Stimulated activated CD8-positive, alpha-beta memory T cell treated with anti-CD3 and anti-CD28 coated beads, Interleukin-7, amount 100 ng/mL, for 4 hours (primary cell): ENCODE data around the gene CTDSP2.
"Not testable (repeated sequence)": the region's sequence is repeated elsewhere in the genome, so short reads cannot be mapped to it uniquely, and the experiment has no call there.

Experiments used
- DNase-seq, 2 donors: peaks; one replicate each; pipeline ENCODE4 v3.0.0-alpha.2; 2020; ENCODE audit warnings: low read depth in 2 of 2

The CTDSP2 gene

DNA sequence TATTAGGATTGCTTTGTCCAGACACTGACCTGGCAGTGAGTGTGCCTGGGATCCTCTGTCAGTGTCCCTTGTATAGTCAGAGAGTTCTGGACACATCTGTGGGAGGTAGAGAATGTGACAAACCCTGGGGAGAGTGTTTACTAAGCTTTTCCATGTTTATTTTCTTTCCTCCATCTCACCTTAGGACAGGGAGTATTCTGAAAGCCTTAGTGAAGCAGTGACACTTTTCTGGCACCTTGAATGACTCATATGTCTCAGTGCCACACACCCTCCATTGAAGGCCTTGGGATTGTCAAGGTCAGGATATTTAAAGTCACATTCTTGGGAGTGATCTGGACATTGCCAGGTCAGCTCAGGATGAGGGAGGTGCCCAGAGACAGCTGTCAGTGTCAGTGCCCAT is 34.9 kb upstream of the CTDSP2 start:
- DNase-seq: no peak

DNA sequence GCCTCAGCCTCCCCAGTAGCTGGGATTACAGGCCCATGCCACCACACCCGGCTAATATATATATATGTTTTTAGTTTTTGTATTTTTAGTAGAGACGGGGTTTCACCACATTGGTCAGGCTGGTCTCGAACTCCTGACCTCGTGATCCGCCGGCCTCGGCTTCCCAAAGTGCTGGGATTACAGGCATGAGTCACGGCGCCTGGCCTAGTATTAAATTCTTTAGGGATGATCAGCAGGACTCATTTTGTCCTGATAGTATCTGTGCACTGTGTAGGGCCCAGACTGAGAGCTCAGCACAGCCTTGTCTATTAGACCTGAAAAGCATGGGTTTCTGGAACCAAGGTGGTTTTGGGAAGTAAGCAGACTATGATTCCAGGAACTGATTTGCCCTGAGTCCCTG is 34.5 kb upstream of the CTDSP2 start:
- DNase-seq: not testable (repeated sequence)

DNA sequence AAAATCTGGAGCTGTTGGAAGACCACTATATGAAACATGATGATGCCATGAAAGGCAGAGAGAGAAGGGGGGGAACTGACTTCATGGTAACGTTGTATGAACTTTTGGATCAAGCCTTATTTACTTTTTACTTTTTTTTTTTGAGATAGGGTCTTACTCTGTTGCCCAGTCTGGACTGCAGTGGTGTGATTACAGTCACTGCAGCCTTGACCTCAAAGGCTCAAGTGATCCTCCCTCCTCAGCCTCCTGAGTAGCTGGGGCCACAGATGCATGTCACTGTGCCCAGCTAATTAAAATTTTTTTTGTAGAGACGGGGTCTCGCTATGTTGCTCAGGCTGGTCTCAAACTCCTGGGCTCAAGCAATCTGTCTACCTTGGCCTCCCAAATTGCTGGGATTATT is 31.3 kb upstream of the CTDSP2 start:
- no peak for DNase-seq

DNA sequence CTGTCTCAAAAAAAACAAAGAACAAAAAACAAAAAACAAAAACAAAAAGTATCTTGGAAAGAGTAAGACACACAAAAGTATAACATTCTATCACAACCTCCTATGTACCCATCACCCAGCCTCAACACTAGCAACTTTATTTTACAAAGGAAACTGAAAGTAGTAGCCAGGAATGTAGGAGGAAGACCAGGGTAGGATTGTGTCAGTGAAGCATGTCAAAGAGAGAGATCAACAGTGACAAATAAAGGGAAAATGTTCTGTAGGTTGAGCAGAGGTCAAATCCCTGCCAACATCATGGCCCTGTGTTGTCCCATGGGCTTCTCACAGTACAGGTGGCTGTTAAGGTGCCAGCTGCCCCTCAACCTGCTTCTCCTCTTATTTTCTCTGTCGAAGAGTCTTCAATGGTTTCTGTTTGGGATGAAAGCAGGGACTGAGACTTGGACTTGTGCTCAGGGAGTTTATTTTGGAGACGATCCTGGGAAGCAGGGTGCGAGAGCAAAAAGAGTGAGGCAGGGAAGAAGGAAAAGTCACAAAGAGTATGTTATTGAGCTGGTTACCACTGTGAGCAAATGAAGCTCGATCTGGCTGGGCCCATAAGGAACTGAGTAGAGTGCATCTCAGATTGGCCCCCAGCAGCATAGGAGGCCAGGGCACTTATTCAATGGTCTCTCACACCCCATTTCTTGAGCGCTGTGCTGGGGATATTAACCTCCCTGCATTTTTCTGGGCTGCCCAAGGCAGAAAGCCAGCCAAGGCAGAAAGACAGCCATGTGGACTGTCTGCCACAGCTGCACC is 29.4 kb upstream of the CTDSP2 start:
- DNase-seq: no peak

DNA sequence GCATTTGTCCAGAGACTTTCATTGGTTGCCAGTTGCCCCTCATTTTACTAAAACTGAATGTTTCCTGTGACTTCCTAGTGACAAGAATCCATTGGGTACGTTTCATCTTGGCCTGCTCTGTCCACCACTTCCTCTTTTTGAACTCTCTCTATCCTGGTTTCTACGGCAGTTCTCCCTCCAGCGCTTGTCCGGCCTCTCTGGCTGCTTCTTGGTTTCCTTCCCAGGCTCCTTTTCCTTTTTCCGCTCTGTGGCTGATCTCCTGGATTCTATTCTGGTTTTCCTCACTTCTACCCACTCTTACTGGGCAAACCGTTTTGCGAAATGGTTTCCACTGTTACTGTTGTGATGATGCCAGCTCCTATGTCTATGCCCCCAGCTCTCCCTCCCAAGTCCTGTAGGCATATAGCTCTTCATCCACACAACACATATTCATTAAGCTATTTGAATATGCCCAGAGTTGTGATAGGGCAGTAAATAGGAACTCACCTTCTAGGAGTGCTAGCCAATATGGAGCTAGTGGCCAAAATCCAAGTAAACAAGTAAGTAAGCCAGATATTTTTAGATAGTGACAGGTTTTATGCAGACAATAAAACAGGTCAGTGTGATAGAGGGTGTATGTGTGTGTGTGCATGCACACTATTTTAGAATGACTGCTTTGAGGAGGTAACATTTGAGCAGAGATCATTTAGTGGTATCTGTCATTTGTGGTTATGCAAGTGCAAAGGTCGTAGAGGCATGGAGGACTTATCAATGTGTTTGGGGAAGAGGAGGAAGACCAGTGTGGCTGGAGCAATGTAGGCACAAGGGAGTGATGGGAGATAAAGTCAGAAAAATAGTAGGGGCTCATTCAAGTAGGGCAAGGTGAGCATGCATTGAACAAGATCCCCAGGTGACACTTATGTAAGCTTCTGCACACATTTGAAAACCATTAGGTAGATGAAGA is 27.9 kb upstream of the CTDSP2 start:
- DNase-seq: no peak

DNA sequence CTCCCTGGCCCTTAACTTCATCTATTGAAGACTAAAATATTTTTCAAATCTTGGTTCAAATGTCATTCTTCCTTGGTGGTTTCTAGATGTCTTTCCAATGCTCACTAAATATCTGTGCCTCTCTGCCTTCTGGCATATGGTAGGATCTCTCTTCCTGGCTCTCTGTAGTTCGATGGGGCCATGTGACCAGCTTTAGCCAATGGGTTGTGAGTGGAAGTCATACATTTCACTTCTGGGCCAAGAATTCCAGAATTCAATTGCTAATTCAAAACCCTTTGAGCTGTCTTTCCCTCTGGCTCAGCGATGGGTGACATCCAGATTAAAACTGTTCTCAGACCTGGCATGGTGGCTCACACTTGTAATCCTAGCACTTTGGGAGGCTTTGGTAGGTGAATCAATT is 25.8 kb upstream of the CTDSP2 start:
- DNase-seq: no peak

DNA sequence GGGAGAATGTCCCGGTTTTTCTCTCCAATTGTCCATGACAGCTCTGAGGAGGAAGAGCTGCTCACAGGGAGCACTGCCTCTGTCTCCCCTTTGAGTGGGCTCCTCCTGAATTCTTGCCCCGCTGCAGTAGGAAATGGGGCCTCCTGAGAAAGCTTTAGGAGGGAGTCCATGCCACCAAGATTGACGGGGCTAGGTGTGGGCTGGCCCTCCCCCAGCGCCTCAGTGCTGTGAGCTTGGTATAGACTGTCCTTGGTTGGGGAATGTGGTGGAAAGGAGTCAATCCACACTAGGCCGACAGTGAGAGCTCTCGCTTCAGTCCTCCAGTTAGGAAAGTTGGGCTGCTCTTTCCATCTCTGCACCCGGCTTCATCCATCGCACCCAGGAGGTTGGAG is 23.4 kb upstream of the CTDSP2 start:
- DNase-seq: no peak

DNA sequence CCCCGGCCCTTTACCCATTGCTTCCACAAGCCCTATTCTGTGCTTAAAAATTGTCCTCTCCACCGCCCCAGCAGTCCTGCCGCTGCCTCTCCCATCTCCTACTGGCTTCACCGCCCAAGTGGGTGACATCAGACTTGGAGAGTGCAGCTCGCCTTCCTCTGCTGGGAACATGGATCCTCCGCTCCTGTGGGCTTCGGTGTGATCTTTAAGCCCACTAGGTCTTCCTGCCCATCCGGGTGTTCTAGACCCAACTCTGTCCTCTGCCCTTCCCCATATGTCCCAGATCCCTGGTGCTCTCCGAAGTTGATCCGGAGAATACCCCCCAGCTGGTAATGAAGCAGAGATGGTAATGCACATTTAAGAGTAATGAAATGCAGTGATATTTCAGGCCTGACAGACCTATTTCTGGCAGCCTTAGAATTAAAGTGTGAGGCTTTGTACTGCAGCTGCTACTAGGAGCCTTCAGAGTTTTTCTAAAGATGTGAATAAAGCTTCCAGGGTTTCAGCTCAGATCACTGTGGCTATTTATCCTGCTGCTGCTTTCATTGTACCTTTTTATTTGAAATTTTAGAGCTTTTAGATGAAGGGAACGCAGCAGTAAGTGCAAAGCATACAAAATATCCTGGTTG is 22.9 kb upstream of the CTDSP2 start:
- DNase-seq: no peak

DNA sequence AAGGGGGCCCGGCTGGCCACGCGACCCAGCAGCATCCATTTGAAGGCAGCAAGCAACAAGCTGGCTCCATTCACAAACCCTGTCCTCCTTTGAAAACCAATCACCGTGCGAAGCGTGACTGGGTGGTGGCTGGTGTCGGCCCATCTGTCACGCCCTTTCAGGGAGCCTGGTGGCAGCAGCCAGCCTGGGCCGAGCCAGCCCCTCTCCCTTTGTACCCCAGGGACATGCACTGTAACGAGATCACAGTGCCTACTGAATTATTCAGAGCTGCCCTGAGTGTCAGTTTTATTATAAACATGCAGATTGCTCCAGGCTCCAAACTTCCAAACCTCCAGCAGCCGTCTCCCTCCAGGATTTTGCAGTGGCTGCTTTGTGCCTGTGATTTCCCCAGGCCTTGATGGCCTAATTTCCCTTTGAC is 22.3 kb upstream of the CTDSP2 start:
- DNase-seq: no peak

DNA sequence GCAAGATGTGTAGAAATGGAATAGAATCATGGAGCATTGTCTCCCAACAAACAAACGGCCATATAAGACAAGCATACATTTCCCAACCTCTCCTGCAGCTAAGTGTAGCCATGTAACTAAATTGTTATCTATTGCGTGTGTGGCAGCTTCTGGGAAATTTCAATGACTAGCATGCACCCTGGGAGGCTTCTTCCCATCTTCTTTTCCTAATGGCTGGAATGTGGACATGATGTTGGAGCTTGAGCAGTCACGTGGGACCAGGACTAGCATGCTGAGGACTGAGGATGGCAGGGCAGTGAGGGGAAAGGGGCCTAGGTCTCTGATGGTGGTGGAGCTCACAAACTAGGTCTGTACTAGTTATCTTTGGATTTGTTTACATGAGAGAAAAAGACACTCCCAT is 21.7 kb upstream of the CTDSP2 start:
- DNase-seq: no peak

DNA sequence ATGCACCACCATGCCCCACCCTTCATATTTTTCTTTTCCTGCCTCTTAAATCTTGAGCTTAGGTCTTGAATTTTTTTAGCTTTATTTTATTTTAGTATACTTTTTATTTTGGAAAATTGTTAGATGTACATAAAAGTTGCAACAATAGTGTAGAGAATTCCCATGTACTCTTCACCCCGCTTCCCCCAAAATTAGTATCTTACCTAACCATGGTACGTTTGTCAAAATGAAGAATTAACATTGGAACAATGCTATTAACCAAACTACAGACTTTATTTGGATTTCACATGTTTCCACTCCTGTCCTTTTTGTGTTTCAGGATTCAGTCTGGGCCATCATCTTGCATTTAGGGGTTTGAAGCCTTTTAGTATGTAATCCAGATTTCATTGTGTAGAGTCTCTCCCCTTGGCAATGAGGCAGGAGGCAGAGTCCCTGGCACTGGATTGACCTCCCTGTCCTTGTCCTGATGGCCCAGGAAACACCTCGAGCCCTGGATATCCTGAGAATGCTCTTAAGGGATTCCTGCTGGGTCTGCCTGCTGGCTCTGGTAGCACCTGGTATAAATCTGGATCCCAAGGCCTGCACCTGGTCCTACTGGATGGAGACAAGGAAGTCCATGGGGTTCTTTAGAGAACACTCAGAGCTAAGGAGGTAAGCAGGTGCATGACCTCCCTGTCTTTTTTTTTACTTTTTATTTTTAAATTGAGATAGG is 19.9 kb upstream of the CTDSP2 start:
- DNase-seq: no peak

DNA sequence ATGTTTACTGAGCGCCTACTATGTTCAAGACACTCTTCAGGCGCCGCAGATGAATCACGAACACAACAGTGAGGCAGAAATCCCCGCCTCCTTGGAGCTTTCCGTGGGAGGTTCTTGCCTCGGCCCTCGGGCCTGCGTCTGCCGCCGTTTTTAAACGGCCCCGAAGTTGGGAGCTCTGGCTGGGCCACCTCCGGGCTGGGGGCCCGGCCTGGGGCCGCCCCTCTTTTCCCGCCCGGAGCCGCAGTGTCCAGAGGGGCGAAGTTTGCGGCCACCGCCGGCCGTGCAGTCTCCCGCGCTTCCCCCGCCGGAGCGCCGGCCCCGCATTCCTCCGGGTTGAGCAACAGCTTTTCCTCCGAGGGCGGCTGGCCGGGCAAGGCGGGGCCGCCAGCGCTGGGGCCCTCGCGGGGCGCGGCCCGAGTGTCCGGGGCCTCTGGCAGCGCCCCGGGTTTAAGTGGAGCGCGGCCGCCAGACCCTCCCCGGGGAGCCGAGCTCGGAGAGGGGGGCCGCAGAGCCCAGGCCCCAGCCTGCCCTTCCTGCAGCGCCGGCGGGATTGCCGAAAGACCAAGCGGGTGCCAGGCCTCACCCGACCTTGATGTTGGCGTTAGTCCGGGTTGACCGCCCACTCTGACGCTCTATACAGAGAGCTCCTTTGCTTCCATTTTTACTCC is 18.7 kb upstream of the CTDSP2 start:
- peak in 1 of 2 donors; percentile 58 for DNase-seq

DNA sequence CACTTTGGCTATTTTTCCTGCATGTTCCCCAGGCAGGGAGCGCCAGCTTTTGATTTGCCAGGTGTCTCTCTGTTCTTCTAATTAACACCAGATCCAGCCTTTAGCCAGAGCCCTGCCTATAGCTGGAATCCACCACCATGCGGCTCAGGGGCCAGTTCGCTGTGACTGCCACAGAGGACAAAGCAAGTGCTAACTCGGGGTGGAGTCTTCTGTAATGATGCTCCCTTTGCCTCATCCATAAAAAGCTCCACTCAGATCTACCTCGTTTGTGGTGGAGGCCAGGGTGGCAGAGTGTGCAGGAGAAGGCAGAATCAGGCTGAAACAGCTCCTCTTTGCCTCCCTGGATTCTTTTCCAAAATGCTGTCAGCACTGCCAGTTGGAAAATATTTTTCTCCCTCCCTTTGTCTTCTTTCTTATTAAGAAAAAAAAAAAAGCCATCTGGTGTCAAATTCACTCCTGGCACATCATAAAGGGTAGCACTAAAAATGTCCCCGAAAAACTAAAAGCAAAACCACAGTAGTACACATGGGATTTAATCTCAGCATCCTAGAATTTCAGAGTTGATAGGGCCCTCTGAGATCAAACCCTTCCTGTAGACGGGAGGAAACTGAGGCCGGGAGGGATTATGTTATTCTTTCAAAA is 18.0 kb upstream of the CTDSP2 start:
- DNase-seq: no peak

DNA sequence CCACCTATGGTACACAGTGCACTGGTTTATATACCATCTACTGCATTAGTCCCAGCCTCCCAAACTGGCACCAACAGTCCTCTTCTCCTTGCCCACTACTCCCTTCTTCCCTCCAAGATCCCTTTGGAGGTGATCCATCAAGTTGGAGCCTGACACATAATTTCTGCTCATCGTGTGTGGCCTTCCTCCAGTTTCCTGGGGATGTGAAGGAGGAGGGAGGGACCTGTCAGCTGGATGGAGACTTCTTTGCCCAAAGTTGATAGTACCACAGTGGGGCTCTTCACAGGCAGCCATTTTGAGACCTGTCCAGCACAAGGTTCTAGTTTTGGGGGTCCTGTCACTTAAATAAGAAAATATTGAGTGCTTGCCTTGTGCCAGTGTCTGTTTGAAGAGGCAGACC is 17.1 kb upstream of the CTDSP2 start:
- DNase-seq: no peak

DNA sequence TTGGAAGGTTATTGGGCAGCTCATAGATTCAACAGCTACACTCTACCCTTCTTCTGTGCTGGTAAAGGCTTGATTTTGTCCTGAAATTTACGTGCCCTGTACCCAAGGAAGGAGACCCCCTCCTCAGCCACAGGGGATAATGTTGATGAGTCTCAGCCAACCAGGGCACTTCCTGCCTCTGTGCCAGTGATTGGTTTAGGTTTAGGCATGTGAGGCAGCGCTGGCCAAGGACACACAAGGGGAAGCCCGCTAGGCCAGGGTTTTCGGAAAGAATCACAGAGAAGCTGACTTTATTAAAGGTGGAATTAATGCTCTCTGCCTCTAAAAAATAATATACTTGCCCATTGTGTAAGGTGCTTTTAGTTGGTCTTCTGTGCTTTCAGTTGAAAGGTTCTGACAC is 15.4 kb upstream of the CTDSP2 start:
- no peak for DNase-seq

DNA sequence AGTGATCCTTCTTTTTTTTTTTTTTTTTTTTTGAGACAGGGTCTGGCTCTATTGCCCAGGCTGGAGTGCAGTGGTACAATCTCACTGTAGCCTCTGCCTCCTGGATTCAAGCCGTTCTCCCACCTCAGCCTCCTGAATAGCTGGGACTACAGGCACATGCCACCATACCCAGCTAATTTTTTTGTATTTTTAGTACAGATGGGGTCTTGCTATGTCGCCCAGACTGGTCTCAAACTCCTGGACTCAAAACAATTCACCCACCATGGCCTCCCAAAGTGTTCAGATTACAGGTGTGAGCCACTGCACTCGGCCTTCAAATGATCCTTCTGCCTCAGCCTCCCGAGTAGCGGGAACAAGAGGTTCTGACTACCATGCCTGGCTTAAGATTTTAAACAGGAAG is 14.4 kb upstream of the CTDSP2 start:
- DNase-seq: not testable (repeated sequence)

DNA sequence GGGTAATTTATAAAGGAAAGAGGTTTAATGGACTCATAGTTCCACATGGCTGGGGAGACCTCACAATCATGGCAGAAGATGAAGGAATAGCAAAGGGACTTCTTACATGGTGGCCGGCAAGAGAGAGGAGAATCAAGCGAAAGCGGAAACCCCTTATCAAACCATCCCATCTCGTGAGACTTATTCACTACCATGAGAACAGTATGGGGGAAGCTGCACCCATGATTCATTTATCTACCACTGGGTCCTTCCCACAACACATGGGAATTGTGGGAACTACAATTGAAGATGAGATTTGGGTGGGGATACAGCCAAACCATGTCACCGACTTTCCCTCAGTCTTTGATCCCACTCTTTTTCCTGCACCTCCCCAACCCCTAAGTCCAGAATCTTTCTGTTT is 12.6 kb upstream of the CTDSP2 start:
- DNase-seq: no peak

DNA sequence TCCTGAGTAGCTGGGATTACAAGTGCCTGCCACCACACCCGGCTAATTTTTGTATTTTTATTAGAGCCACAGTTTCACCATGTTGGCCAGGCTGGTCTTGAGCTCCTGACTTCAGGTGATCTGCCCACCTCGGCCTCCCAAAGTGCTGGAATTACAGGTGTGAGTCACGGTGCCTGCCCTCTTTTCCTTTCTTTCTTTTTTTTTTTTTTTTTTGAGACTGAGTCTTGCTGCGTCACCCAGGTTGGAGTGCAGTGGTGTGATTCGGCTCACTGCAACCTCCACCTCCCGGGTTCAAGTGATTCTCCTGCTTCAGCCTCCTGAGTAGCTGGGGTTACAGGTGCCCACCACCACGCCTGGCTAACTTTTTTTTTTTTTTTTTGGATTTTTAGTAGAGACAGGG is 11.6 kb upstream of the CTDSP2 start:
- not testable (repeated sequence) for DNase-seq

DNA sequence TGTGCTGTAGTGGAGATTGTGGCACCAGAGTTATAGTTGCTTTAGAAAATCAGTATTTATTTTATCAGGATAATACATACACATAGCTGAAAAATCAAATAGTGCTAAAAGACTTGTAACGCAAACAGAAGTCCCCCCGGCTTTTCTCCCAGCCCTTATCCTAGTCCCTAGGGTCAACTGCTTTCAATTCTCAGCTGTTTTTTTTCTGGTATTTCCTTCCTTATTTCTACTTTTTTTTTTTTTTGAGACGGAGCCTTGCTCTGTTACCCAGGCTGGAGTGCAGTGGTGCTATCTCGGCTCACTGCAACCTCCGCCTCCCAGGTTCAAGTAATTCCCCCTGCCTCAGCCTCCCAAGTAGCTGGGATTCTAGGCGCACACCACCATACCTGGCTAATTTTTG is 8.4 kb upstream of the CTDSP2 start:
- no peak for DNase-seq

DNA sequence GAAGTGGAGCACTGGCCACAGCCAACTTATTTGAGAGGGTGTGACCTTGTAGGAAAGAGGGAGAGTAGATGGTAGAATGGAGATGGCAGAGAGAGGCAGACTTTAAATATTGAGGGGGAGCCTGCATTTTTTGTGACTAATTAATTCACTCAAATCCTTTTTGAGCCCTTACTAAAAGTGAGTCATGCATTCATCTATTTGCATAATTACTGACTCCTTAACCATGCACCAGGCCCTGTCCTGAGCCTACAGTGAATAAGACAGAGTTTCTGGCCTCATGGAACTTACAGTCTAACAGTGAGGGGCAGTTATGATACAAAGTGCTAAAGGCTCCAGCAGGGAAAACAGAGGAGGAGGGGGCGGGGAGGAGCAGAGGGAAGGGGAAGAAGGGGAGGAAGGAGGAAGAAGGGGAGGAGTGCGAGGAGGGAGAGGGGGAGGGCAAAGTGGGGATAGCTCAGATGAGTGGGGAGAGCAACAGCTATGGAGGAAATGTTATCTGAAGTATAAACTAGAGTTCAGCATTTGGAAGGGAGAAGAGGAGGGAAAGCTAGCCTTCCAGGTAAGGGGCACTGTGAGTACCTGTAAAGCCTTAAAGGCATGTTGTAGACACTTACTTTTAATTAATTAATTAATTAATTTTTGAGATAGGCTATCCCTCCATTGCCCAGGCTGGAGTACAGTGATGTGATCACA is 7.5 kb upstream of the CTDSP2 start:
- DNase-seq: no peak
